ENCODE results near the gene AP1M2.
"Not testable (repeated sequence)": the region's sequence is repeated elsewhere in the genome, so short reads cannot be mapped to it uniquely, and the experiment has no call there.

The AP1M2 gene

DNA sequence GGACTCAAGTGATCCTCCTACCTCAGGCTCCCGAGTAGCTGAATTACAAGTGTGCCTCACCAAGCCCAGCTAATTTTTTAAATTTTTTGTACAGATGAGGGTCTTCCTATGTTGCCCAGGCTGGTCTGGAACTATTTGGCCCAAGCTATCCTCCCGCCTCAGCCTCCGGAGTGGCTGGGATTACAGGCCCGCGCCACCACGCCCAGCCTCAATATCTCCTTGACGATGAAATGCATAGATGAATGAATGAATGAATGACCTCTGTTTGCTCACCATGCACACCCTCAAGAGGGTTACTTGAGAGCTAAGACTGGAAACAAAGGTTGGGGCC lies 14.9 kb upstream of the AP1M2 start:
- no peak for DNase-seq (ENCODE audit: low read depth)

DNA sequence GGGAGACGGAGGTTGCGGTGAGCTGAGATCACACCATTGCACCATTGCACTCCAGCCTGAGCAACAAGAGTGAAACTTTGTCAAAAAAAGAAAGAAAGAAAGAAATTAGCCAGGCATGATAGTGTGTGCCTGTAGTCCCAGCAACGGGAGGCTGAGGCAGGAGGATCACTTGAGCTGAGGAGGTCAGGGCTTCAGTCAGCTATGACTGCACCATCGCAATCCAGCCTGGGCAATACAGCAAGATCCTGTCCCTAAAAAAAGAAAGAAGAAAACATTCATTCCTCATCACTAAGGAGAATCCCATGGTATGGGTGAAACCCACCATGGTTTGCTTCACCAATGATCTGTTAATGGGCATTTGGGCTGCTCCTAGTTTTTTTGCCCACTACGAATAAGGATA lies 13.0 kb upstream of the AP1M2 start:
- DNase-seq (ENCODE audit: low read depth), result no peak

DNA sequence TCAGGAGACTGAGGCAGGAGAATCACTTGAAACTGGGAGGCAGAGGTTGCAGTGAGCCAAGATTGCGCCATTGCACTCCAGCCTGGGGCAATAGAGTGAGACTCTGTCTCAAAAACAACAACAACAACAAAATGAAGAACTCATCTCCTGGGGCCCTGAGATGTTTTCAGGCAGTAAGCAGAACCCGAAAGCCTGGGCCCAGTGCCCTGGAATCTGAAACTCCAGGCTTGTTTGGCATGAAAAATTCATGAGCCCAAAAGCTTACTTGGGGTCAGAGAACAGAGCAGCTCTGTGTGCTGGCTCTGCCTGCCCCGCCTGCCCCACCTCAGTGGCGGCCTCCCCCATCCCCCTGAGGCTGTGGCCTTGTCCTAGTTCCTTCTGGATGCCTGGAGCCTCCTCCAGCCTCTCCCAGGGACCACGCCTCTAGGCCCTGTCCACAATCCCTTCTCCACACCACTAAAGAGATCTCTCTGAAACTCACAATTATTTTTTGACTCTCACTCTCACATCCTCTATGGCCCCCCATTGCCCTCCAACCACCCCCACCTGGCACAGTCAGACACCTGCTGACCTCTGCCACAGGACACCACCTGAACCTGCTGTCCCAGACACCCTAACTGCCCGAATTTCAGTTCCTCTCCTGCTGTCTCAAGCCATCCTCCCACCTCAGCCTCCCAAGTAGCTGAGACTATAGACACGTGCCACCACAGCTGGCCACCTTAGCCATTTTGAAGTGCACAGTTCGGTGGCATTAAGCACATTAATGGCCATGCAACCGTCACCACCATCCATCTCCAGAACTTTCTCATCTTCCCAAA lies 6.9 kb upstream of the AP1M2 start:
- DNase-seq (ENCODE audit: low read depth), result no peak

DNA sequence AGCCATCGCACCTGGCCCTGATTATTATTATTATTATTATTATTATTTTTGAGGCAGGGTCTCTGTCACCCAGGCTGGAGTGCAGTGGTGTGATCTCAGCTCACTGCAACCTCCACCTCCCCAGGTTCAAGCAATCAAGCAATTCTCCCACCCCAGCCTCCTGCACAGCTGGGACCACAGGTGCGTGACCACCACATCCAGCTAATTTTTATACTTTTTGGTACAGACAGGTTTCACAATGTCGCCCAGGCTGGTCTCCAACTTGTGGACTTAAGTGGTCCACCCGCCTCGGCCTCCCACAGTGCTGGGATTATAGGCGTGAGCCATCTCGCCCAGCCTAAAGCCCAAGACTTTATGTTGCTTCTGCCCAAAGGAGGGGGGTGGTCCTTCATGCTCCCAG lies 6.0 kb upstream of the AP1M2 start:
- DNase-seq (ENCODE audit: low read depth), result no peak

DNA sequence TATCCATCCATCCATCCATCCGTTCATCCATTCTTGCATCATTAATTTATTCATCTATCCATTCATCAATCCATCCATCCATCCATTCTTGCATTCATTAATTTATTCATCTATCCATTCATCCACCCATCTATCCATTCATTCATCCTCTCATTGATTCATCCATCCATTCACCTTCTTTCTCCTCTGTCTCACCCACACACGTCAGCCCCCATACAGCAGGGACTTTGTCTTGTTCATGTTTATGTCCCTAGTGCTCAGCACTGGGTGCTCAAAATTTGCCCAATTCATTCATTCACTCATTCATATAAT lies 683 bp upstream of the AP1M2 start:
- DNase-seq (ENCODE audit: low read depth), result no peak

DNA sequence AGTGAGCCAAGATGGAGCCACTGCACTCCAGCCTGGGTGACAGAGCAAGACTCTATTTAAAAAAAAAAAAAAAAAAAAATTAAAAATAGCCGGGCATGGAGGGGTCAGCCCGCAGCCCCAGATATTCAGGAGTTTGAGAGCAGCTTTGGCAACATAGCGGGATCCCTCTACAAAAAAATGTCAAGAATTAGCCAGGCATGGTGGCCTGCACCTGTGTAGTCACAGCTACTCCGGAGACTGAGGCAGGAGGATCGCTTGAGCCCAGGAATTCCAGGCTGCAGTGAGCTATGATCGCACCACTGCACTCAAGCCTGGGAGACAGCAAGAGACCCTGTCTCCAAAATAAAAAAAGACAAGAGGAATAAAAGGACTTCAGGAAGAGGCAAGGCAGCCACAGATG lies 716 bp downstream of the AP1M2 start:
- no peak for DNase-seq (ENCODE audit: low read depth)

DNA sequence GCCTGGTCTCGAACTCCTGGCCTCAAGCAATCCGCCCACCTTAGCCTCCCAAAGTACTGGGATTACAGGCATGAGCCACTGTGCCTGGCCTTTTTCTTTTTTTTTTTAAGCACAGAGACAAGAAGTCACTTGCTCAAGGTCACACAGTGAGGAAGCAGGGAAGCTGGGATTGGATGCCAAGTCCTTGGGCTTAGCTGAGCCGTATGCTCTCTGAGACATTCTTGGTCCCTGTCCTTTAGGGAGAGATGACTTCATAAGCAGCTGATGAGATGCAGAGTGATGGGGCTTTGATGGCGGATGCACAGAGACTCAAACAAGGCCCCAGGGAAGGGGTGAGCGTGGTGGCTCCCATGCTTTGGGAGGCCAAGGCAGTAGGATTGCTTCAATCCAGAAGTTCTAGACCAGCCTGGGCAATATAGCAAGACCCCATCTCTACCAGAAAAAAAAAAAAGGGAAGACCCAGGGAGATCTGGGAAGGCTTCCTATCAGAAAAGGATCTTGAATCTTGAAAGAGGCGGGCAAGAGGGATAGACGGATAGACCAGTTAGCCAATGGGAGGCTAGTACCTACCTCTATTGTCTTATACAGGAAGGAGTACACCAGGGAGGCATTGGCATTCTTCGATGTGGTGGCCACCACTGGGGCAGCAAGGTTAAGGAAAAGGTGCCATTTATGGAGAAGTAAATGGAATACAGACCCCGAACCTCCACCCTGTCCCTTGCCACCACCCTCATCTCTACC lies 3.9 kb downstream of the AP1M2 start:
- no peak for DNase-seq (ENCODE audit: low read depth)

DNA sequence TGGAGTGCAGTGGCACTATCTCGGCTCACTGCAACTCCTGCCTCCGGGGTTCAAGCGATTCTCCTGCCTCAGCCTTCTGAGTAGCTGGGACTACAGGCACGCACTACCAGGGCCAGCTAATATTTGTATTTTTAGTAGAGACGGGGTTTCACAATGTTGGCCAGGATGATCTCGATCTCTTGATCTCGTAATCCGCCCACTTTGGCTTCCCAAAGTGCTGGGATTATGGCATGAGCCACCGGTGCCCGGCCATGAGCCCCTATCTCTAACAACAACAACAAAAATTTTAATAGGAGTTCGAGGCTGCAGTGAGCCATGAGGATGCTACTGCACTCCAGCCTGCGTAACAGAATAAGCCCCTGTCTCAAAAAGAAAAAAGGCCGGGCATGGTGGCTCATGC lies 5.0 kb downstream of the AP1M2 start:
- no peak for DNase-seq (ENCODE audit: low read depth)

DNA sequence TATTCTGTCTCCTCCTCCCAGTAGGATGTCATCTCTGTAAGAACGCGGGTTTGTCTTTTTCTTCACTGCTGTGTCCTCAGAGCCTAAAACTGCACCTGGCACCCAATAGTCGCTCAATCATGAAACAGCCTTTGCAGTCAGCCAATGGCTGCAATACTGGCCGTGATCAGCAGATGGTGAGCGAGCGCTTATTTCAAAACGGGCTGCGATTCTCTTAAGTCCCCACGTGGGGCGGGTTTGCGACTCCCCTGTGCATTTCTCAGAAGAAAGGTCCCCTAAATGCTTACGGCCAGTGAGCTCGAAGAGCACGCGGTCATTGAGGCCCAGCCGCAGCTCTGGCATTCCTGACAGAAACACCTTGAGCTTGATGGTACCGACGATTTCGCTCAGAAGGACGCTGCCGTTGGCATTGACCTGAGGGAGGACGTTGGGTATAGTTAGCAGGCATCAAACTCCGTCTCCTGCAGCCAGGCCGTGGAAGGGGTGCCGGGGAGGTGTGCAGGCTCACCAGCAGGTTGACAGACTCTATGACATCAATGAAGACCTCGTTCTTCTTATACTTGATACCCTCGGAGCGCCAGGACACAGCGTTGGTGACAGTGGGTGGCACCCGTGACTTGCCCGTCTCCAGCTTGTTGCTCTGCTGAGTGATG lies 6.0 kb downstream of the AP1M2 start:
- peak; percentile 80 for DNase-seq (ENCODE audit: low read depth)

DNA sequence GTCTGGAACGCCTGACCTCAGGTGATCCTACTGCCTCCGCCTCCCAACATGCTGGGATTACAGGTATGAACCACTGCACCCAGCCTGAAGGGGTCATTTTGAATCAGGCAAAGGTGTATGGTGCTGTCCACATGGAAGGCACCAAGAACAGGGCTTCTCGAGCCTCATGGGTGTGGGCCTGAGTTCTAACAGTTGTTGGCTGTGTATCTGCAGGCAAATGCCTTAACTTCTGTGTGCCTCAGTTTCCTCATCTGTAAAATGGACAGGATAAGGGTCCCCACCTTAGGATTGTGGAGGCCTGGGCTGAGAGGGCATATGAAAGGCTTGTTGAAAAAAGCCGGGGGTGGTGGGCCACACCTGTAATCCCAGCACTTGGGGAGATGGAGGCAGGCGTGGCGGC lies 9.2 kb downstream of the AP1M2 start:
- no peak for DNase-seq (ENCODE audit: low read depth)

DNA sequence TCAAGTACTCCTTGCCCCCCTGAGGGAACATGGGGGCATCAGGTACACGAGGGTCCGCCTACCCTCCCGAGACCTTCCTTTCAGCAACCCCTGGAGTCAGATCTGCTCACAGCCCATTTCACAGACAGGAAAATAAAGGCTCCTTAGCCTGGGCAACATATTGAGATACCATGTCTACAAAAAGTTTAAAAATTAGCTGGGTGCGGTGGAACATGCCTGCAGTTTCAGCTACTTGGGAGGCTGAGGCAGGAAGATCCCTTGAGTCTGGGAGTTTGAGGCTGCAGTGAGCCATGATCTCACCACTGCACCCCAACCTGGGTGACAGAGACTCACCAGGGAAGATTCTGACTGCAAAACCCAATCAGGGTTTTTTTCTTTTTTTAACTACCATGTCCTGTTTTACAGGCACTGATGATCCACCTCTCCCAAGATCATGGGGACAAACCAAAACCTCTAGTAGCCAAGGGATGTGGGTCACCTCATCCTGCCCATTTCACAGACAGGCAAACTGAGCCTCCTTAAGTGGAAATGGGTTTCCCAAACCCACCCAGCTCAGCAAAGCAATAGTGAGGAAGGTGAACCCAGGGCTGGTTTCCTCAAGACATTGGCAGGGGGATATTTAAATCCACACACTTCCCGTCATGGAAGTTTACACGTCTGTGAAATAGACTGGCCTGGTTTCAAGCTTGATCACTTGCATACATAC lies 11.9 kb downstream of the AP1M2 start:
- DNase-seq (ENCODE audit: low read depth), result no peak

DNA sequence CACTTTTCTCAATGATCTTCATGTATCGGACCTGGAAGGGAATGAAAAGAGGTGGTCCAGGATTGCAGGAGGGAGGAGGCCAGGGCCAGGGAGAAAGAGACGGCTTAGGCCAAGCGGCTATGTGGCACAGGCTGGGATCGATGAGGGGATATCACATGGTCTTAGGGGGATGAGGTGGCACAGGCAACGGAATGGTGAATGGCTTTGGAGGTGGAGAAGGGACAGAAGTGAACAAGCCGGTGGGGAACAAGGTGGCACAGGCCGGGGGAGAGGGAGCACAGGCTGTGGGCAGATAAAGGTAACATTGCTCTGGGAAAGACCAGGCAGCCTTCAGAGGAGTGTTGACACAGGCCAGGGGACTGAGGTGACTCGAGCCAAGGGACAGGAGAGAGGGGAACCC lies 12.7 kb downstream of the AP1M2 start:
- DNase-seq (ENCODE audit: low read depth), result no peak

DNA sequence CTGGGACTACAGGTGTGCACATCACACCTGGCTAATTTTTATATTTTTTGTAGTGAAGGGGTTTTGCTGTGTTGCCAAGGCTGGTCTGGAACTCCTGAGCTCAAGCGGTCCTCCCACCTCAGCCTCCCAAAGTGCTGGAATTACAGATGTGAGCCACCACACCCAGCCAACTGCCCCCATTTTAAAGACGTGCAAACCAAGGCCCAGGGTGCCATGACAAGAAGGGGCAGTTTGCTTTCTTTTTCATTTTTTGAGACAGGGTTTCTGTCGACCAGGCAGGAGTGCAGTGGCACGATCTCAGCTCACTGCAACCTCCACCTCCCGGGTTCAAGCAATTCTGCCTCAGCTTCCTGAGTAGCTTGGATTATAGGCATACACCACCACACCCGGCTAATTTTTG lies 13.3 kb downstream of the AP1M2 start:
- not testable (repeated sequence) for DNase-seq (ENCODE audit: low read depth)

DNA sequence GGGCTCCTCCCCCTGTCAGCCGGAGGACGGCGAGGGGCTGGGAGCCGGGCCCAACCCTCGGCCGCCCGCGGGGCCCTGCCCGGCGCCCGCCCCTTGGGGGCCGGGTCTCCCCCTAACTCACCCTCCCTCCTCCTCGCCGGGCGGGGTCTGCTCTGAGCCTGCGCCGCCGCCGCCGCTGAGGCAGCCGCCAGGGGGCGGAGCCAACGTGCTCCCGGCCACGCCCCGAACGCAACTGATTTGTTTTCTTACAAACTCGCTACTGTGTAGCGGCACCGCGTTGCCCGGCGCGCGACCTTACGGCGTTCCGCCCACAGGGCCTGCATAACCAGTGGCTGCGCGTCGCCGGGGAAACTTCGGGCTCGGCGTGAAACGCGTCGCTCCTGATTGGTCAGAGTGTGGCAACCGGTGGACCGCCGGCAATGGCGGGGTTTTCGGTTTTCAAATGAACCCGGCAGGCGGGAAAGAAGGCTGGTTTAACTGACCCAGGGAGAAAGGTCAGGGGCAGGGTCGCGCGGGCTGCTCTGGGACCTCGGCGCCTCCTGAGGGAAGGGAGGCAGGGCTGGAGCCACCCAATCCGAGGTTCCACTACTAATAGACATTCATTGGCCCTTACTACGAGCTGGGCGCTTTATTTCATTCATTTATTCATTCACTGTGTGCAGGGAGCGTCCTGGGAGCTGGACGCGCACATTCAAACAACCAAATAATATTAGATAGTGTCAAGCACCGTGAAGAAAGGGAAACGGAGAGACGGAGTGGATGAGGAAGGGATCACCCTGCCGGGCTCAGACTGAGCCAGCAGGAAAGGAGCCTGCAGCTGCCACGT lies 18.1 kb downstream of the AP1M2 start, which contains the start of gene CDKN2D:
CDKN2D (minus strand) TSS at position 154 of the 826 bp plus-strand sequence. CDS start 326 bp downstream, outside the sequence.
- DNase-seq (ENCODE audit: low read depth), result peak; percentile 100

DNA sequence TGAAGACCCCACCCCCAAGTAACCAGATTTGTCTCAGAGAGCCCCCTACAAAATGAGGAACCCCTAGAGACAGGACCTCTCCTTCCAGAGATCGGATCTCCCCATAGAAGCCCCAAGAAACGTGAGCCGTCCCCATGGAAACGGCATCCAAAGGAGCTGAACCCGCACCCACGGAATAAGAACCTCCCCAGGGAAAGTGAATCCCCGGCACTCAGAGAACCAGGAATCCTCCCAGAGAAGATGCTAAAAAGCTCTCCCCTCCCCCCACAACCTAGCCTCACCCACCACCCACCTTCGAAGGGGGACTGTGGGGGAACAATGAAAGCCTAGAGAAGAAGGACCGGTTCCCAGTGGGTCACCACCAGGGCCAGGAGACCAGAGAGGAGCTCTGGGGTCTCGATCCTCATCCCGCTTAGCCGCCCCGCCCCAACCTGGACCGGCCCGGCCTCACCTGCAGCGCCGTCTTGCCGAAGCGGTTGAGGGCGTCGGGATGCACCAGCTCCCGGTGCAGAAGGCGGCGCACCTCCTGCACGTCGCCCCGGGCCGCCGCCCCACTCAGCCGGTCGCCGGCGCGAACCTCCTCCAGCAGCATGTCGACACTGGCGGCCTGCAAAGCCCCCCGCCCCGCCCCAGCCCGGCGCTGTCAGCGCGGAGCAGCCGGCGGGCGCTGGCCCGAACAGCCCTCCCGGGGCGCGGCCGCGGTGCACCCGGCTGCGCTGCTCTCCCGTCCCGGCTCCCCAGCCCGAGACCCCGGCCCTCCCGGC lies 18.9 kb downstream of the AP1M2 start:
- DNase-seq (ENCODE audit: low read depth), result peak; percentile 27

DNA sequence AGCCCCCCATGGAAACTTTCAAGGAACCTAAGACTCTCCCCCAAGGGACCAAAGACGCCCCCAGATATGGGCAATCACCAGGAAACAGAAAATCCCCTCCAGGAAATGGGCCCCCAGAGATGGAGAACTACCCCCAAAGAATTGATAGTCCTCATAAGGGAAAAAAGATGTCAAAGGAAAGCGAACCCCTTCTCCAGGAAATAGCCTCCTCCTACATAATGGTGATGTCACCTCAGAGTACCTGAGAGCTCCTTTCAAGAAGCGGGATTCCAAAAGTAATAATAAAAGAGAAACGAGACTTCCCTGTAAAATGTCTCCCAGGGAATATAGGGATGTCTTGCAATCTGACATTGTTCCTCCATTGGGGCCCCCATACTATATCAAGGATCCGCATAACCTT lies 19.5 kb downstream of the AP1M2 start:
- no peak for DNase-seq (ENCODE audit: low read depth)

DNA sequence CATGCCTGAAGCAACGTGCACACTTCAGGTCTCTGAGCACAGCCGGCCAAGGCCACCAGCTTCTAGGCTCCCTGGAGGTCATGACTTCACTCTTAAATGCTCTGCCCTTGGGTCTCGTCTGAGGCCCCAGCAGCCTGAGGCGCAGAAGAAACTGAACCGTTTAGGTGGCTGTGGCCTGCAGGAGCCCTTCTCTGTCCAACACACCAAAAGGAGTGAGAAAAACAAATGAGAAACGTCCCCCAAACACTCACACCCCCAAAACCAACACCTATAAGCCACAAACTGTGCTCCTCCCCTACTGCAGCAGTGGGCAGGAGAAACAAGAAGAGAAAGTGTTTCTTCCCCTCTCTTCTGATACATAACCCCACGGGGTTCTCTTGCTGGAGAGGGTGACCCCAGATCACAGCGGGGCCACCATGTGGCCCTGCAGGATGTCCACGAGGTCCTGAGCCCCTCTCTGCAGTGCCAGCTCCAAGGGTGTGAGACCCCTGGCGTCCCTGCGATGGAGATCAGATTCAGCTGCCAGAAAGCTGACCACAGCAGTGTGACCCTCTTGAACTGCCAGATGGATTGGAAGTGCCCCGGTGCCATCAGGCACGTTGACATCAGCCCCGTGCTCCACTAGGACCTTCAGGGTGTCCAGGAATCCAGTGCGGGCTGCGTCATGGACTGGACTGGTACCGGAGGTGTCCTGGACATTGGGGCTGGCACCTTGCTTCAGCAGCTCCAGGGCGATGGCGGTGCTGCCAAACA lies 20.3 kb downstream of the AP1M2 start:
- peak; percentile 38 for DNase-seq (ENCODE audit: low read depth)

DNA sequence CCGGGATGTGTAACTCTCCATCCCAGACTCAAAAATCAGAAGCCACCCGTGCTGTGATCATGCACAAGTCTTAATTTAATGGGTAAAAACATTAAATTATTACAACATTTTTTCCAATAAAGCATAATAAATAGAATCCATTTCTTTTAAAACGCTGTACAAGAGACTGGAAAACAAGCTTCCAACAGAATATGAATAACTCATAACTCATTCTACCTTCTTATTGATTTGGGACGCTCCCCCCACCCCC lies 20.8 kb downstream of the AP1M2 start:
- no peak for DNase-seq (ENCODE audit: low read depth)

DNA sequence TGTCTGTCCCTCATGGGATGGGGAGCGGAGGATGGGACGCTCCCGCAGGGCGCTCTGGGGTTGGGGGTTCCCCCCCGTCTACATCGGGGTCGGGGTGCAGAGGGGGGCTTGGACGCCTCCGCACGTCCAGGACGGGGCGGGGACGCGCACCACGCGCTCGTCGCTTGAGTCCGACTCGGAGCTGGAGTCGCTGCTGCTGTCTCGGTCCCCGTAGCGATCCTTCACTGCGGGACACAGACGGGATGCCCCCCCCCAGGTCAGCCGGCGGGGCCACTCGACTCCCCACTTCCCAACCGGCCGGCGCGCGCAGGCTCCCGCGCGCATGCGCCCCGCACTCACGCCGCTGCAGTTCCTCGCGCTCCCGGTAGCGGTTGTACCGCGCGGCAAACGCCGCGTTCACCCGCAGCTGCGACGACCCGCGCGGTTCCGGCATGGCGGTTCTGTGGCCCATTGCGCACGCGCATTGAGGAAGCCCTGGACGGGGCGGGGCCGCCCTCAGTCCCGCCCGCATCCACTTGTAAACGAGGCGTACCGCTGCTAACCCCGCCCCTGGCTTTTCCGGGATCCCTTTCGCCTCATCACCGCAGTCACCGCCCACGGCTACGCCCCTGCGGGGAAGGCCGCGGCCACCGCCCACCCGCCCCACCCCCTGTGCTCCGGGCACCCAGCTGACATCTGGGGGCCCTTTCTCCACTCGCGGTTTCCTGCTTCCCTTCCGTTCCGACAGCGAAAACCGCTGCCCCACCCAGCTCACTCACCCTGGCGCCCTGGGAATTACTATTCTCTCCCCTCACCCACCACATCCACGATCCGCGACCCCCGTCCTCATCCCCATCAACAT lies 21.3 kb downstream of the AP1M2 start, which contains the start of gene KRI1:
KRI1 (minus strand) TSS at position 444 of the 841 bp plus-strand sequence; CDS start at position 433, 11 bp downstream.
- DNase-seq (ENCODE audit: low read depth), result peak; percentile 98
